HEK293 (cell line): ENCODE measurements around the gene PLEKHA3.

Experiments used
- FEZF1 ChIP-seq: fragments of 450-650 bp; formaldehyde crosslinking; IDR thresholded peaks from 2 replicates; pipeline ENCODE4 v1.5.1; 2016; ENCODE audit warnings: missing biosample characterization, missing genetic modification characterization
- RBAK ChIP-seq: fragments of 450-650 bp; formaldehyde crosslinking; IDR thresholded peaks from 2 replicates; pipeline ENCODE4 v1.5.1; 2016; ENCODE audit warnings: missing biosample characterization, missing genetic modification characterization
- SETDB1 ChIP-seq: IDR thresholded peaks from one replicate; pipeline ENCODE4 v1.6.1; 2017; ENCODE audit warnings: mild to moderate bottlenecking, low read length, moderate library complexity, mixed read lengths; ENCODE audit not compliant: insufficient read length
- SP2 ChIP-seq: fragments of 450-650 bp; formaldehyde crosslinking; IDR thresholded peaks from 2 replicates; pipeline ENCODE4 v1.5.1; 2016; ENCODE audit warnings: missing biosample characterization, missing genetic modification characterization
- ZFP69B ChIP-seq: fragments of 450-650 bp; formaldehyde crosslinking; IDR thresholded peaks from 2 replicates; pipeline ENCODE4 v1.5.1; 2016; ENCODE audit warnings: missing biosample characterization, missing genetic modification characterization
- ZNF112 ChIP-seq: fragments of 450-650 bp; formaldehyde crosslinking; IDR thresholded peaks from 2 replicates; pipeline ENCODE4 v1.5.0; 2017; ENCODE audit warnings: missing biosample characterization, missing genetic modification characterization
- ZNF274 ChIP-seq, 2 experiments: fragments of 200-500 bp in 1 of 2; fragments of 450-650 bp in 1 of 2; sonication (Bioruptor generic) in 1 of 2; formaldehyde crosslinking in 1 of 2; IDR thresholded peaks; 2 replicates each; pipeline versions ENCODE4 v1.5.1 to v1.6.1; 2014 to 2016; ENCODE audit warnings: borderline replicate concordance in 1 of 2, inconsistent platforms in 1 of 2, low read length in 1 of 2, missing biosample characterization in 1 of 2, missing genetic modification characterization in 1 of 2
- ZNF776 ChIP-seq: fragments of 450-650 bp; formaldehyde crosslinking; IDR thresholded peaks from 2 replicates; pipeline ENCODE4 v1.5.0; 2017; ENCODE audit warnings: missing biosample characterization, missing genetic modification characterization, borderline replicate concordance
- ZNF777 ChIP-seq: fragments of 450-650 bp; formaldehyde crosslinking; IDR thresholded peaks from 2 replicates; pipeline ENCODE4 v1.5.1; 2017; ENCODE audit warnings: missing biosample characterization, missing genetic modification characterization, borderline replicate concordance
- TF ChIP-seq, protein P1 (sequence below): fragments of 450-650 bp; formaldehyde crosslinking; IDR thresholded peaks from 2 replicates; pipeline ENCODE4 v1.5.1; 2016; ENCODE audit warnings: missing biosample characterization, missing genetic modification characterization
- TF ChIP-seq, protein P2 (sequence below): fragments of 450-650 bp; formaldehyde crosslinking; IDR thresholded peaks from 2 replicates; pipeline ENCODE4 v1.5.1; 2016; ENCODE audit warnings: missing biosample characterization, missing genetic modification characterization
- TF ChIP-seq, protein P3 (sequence below): fragments of 450-650 bp; formaldehyde crosslinking; IDR thresholded peaks from 2 replicates; pipeline ENCODE4 v1.5.1; 2016; ENCODE audit warnings: missing biosample characterization, missing genetic modification characterization
- TF ChIP-seq, protein P4 (sequence below): fragments of 450-650 bp; formaldehyde crosslinking; optimal IDR thresholded peaks from 2 replicates; pipeline ENCODE3; 2016; ENCODE audit warnings: missing biosample characterization, mild to moderate bottlenecking, missing genetic modification characterization

DNA sequence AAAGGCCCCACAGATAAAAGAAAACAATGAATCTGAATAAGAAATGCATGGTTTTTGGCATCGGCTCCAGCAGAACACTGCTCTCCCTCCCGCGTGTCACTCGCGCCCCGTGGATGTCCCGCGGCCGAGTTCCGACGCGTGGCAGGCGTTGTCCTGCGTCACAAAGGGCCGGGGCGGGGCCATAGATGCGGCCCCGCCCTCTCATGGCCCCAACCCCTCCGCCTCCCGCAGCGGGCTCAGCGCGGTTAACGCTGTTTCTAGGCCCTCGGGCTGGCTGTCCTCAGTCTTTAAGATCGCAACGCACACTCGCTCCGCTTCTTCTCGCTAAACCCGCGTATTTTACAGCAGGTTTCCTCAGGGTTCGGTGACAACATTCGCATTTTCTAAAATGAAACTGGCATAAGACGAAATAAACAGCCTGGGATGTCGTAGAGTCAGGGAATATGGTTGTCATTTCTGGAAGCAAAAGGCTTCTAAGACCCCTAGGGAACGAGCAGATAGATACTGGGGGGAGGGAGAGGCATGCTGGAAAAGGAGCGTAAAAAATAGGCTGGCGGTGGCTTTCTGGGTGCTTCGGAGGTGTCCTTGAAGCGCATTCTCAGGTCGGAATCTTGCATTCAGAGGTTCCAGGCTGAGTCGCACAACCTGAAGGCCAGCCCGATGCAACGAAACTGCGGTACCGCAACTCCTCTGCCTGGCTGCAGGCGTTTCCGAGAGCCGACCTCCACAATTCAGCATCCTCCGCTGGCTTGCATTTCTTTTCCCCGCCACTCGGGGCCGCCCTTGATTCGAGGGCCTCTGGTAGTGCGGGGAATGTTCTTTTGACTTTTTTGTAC lies 1.6 kb upstream of the PLEKHA3 start, which contains the start of gene FKBP7:
- TF ChIP-seq, protein P1, sequence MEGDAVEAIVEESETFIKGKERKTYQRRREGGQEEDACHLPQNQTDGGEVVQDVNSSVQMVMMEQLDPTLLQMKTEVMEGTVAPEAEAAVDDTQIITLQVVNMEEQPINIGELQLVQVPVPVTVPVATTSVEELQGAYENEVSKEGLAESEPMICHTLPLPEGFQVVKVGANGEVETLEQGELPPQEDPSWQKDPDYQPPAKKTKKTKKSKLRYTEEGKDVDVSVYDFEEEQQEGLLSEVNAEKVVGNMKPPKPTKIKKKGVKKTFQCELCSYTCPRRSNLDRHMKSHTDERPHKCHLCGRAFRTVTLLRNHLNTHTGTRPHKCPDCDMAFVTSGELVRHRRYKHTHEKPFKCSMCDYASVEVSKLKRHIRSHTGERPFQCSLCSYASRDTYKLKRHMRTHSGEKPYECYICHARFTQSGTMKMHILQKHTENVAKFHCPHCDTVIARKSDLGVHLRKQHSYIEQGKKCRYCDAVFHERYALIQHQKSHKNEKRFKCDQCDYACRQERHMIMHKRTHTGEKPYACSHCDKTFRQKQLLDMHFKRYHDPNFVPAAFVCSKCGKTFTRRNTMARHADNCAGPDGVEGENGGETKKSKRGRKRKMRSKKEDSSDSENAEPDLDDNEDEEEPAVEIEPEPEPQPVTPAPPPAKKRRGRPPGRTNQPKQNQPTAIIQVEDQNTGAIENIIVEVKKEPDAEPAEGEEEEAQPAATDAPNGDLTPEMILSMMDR (tag by site-specific recombination), result peak; percentile 72
- TF ChIP-seq ZFP69B (tag by site-specific recombination) (no peak), SETDB1 (peak; percentile 72), ZNF776 (tag by site-specific recombination) (no peak), ZNF274 (IDR thresholded peaks at IDR 0.05; ENCODE audit: low read length) (no peak), ZNF274 (tag by site-specific recombination; IDR thresholded peaks at IDR 0.05; ENCODE audit: borderline replicate concordance) (no peak), ZNF777 (tag by site-specific recombination) (no peak), ZNF112 (tag by site-specific recombination) (no peak), FEZF1 (tag by site-specific recombination) (peak; percentile 75), SP2 (tag by site-specific recombination) (peak; percentile 64), RBAK (tag by site-specific recombination) (no peak)
- TF ChIP-seq, protein P2, sequence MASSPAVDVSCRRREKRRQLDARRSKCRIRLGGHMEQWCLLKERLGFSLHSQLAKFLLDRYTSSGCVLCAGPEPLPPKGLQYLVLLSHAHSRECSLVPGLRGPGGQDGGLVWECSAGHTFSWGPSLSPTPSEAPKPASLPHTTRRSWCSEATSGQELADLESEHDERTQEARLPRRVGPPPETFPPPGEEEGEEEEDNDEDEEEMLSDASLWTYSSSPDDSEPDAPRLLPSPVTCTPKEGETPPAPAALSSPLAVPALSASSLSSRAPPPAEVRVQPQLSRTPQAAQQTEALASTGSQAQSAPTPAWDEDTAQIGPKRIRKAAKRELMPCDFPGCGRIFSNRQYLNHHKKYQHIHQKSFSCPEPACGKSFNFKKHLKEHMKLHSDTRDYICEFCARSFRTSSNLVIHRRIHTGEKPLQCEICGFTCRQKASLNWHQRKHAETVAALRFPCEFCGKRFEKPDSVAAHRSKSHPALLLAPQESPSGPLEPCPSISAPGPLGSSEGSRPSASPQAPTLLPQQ, result no peak
- TF ChIP-seq, protein P3, sequence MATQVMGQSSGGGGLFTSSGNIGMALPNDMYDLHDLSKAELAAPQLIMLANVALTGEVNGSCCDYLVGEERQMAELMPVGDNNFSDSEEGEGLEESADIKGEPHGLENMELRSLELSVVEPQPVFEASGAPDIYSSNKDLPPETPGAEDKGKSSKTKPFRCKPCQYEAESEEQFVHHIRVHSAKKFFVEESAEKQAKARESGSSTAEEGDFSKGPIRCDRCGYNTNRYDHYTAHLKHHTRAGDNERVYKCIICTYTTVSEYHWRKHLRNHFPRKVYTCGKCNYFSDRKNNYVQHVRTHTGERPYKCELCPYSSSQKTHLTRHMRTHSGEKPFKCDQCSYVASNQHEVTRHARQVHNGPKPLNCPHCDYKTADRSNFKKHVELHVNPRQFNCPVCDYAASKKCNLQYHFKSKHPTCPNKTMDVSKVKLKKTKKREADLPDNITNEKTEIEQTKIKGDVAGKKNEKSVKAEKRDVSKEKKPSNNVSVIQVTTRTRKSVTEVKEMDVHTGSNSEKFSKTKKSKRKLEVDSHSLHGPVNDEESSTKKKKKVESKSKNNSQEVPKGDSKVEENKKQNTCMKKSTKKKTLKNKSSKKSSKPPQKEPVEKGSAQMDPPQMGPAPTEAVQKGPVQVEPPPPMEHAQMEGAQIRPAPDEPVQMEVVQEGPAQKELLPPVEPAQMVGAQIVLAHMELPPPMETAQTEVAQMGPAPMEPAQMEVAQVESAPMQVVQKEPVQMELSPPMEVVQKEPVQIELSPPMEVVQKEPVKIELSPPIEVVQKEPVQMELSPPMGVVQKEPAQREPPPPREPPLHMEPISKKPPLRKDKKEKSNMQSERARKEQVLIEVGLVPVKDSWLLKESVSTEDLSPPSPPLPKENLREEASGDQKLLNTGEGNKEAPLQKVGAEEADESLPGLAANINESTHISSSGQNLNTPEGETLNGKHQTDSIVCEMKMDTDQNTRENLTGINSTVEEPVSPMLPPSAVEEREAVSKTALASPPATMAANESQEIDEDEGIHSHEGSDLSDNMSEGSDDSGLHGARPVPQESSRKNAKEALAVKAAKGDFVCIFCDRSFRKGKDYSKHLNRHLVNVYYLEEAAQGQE (tag by site-specific recombination), result 0 out of 2 replicates have a peak, but pooled peaks have one; percentile 33
- TF ChIP-seq, protein P4, sequence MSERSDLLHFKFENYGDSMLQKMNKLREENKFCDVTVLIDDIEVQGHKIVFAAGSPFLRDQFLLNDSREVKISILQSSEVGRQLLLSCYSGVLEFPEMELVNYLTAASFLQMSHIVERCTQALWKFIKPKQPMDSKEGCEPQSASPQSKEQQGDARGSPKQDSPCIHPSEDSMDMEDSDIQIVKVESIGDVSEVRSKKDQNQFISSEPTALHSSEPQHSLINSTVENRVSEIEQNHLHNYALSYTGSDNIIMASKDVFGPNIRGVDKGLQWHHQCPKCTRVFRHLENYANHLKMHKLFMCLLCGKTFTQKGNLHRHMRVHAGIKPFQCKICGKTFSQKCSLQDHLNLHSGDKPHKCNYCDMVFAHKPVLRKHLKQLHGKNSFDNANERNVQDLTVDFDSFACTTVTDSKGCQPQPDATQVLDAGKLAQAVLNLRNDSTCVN (tag by site-specific recombination), result peak; percentile 50
